GM18861 (cell line): ENCODE data around the gene TEKT1.
"Not testable (repeated sequence)": the region's sequence is repeated elsewhere in the genome, so short reads cannot be mapped to it uniquely, and the experiment has no call there.

Experiments
- ATAC-seq: cut with Tn5 transposase; IDR thresholded peaks from one replicate; pipeline ENCODE4 v1.9.1; 2021; ENCODE audit not compliant: unreplicated experiment

TEKT1 gene

GRCh38 chr17:6831661-6832263 is at the start of gene TEKT1:
Gene TEKT1, minus strand, starts transcription at chr17:6831729. Its CDS starts 1,353 bp downstream, at chr17:6830376.
- no peak for ATAC-seq

- not testable (repeated sequence) for ATAC-seq
Observed at GRCh38 chr17:6879221-6879975, 47.9 kb upstream of the TEKT1 start.

GRCh38 chr17:6875276-6875675 is 43.7 kb upstream of the TEKT1 start:
- not testable (repeated sequence) for ATAC-seq

- no peak for ATAC-seq
Observed at GRCh38 chr17:6872936-6873335, 41.4 kb upstream of the TEKT1 start.

GRCh38 chr17:6870841-6871240 is 39.3 kb upstream of the TEKT1 start:
- no peak for ATAC-seq

- ATAC-seq = no peak
Observed at GRCh38 chr17:6868582-6868981, 37.1 kb upstream of the TEKT1 start.

GRCh38 chr17:6867849-6868248 is 36.3 kb upstream of the TEKT1 start:
- ATAC-seq = no peak

- ATAC-seq = no peak
Observed at GRCh38 chr17:6862825-6863224, 31.3 kb upstream of the TEKT1 start.

GRCh38 chr17:6862122-6862521 is 30.6 kb upstream of the TEKT1 start:
- ATAC-seq = no peak

GRCh38 chr17:6857904-6858303 is 26.4 kb upstream of the TEKT1 start:
- no peak for ATAC-seq

GRCh38 chr17:6857336-6857735 is 25.8 kb upstream of the TEKT1 start:
- ATAC-seq = no peak

- ATAC-seq = no peak
Observed at GRCh38 chr17:6856051-6856450, 24.5 kb upstream of the TEKT1 start.

- ATAC-seq = no peak
Observed at GRCh38 chr17:6853764-6854442, 22.4 kb upstream of the TEKT1 start.

GRCh38 chr17:6848545-6849179 is 17.1 kb upstream of the TEKT1 start:
- not testable (repeated sequence) for ATAC-seq

- ATAC-seq = not testable (repeated sequence)
Observed at GRCh38 chr17:6846138-6846537, 14.6 kb upstream of the TEKT1 start.

GRCh38 chr17:6844406-6844805 is 12.9 kb upstream of the TEKT1 start:
- not testable (repeated sequence) for ATAC-seq

GRCh38 chr17:6843241-6843880 is 11.8 kb upstream of the TEKT1 start:
- ATAC-seq = no peak

GRCh38 chr17:6841769-6842168 is 10.2 kb upstream of the TEKT1 start:
- ATAC-seq = not testable (repeated sequence)

GRCh38 chr17:6830383-6830986 is 1.0 kb downstream of the TEKT1 start:
- no peak for ATAC-seq

GRCh38 chr17:6823011-6823442 is 8.5 kb downstream of the TEKT1 start:
- ATAC-seq = no peak

GRCh38 chr17:6818938-6819337 is 12.6 kb downstream of the TEKT1 start:
- ATAC-seq = no peak
